ENCODE results near the gene CARNS1. TPM values are rescaled to one million over a fixed set of nuclear protein-coding genes. Genes with fewer than 3 reads are reported as not detected.

Gene CARNS1
- total and polyA plus RNA-seq, 7 experiments from 2014 or later = 0.53 to 14.2 (median 4.3) TPM

DNA sequence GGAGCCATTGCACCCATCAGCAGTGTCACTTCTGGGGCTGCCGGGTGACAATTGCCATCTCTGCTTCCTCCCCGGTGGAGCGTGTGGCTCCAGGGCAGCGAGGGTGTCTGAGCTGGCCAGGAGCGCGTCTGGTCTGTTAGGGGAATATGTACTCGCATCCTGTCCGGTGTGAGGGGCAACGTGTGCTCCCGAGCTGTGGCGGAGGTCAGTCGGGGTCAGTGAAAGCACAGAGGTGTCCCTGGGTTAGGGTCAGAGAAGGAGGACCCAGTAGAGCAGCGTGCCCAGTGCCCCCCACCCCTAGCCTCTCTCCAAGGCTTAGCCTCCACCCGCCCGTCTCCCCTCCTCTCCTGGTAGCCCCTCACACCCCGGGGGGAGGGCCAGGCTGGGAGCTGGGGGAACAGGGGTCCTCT lies 43.6 kb upstream of the CARNS1 start:
- peak overlapping the region in 6 of 9 donors; percentile 32 to 77 (median 59) for H3K27ac Mint-ChIP-seq
- ATAC-seq = no peak
- intact Hi-C loops (cut with micrococcal nuclease) = no loop called here
- peaks cover 0 to 74% (median 14%) of the 10 kb centered on the region in 5 donors for H3K27me3 Mint-ChIP-seq
- H3K36me3 ChIP-seq (ENCODE audit: control insufficient read depth in 2 of 3, insufficient read depth in 3 of 3, low read length in 3 of 3) = no peaks in the 10 kb centered on the region
- no peaks in the 10 kb centered on the region for H3K9me3 ChIP-seq (ENCODE audit: control insufficient read depth in 2 of 3, low read length in 3 of 3)
- peak overlapping the region; percentile 61 to 91 (median 82) for H3K4me3 Mint-ChIP-seq
- H3K9me3 Mint-ChIP-seq = peaks cover 0 to 2% (median 0%) of the 10 kb centered on the region in 11 donors
- H3K36me3 Mint-ChIP-seq = peaks cover 0 to 3% (median 0%) of the 10 kb centered on the region in 5 donors
- H3K4me3 ChIP-seq (ENCODE audit: low read length) = peak overlapping the region; percentile 24
- H3K4me1 ChIP-seq (ENCODE audit: control insufficient read depth in 2 of 2, insufficient read depth in 2 of 2, low read length in 2 of 2) = peaks cover 12 to 45% of the 10 kb centered on the region in 2 donors
- peaks cover 0 to 5% of the 10 kb centered on the region in 2 donors for H3K27me3 ChIP-seq (ENCODE audit: control insufficient read depth in 2 of 2, insufficient read depth in 2 of 2, low read length in 2 of 2)
- ChIA-PET POLR2A (interaction anchor here (1.0 to 16.2 kb wide), 3 partner anchors 15 to 25 kb away, joined by 3 to 272 read pairs (median 5); partner anchors contain the start of genes POLD4 and RAD9A), CTCF (interaction anchor here (1.6 to 21.2 kb wide), 3 partner anchors 10 to 26 kb away, joined by 4 to 495 read pairs (median 12); partner anchors contain the start of gene POLD4)
- peaks cover 25 to 56% (median 34%) of the 10 kb centered on the region in 7 donors for H3K4me1 Mint-ChIP-seq
- no peak overlapping the region for H3K27ac ChIP-seq (ENCODE audit: low read depth, low read length)
- DNase-seq = no peak

DNA sequence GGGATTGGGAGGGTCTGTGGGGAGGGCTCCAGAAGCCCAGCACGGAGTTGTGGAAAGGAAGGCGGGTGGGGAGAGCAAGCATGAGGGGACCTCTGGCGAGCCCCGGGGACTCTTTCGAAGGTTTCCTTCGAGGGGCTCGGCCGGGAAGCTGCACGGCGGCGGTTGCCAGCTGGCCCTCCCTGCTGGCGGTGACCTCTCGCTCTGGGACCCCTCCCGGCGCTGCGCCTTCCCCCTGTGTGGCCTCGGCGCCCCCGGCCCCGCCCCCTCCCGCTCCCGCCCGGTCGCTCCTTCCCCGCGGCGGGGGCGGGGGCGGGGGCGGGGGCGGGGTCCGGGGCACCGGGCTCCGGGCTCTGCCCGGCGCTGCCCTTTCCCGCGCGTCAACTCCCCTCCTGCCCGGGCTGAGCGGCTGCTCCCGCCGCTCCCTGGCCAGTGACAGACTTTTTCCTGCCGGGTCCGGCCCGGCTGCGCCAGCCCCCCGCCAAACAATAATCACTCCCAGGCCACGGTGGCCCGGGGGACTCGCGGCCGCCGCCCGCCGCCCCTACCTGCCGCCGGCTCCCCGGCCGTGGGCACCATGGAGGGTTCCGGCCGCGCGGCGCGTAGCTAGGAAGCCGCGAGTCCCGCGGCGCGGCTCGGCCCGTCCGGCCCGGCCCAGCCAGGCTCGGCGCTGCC lies 43.0 kb upstream of the CARNS1 start:
- Mint-ChIP-seq H3K27ac (peak overlapping the region in 1 of 9 donors; percentile 77), H3K4me3 (peak overlapping the region in 6 of 10 donors; percentile 61 to 91 (median 82)), H3K4me1 (peaks cover 25 to 56% (median 34%) of the 10 kb centered on the region in 7 donors), H3K36me3 (peaks cover 0 to 3% (median 0%) of the 10 kb centered on the region in 5 donors), H3K9me3 (peaks cover 0 to 2% (median 0%) of the 10 kb centered on the region in 11 donors), H3K27me3 (peaks cover 0 to 76% (median 14%) of the 10 kb centered on the region in 5 donors)
- H3K27ac ChIP-seq (ENCODE audit: low read depth, low read length) = peak overlapping the region; percentile 57
- intact Hi-C loops (cut with micrococcal nuclease) = no loop called here
- DNase-seq = no peak
- ChIA-PET POLR2A (interaction anchor here (1.0 to 16.2 kb wide), 3 partner anchors 16 to 26 kb away, joined by 3 to 272 read pairs (median 5); partner anchors contain the start of genes POLD4 and RAD9A), CTCF (interaction anchor here (1.6 to 21.2 kb wide), 3 partner anchors 10 to 27 kb away, joined by 4 to 495 read pairs (median 12); partner anchors contain the start of gene POLD4)
- peaks cover 12 to 45% of the 10 kb centered on the region in 2 donors for H3K4me1 ChIP-seq (ENCODE audit: control insufficient read depth in 2 of 2, insufficient read depth in 2 of 2, low read length in 2 of 2)
- H3K4me3 ChIP-seq (ENCODE audit: low read length) = peak overlapping the region; percentile 24
- H3K27me3 ChIP-seq (ENCODE audit: control insufficient read depth in 2 of 2, insufficient read depth in 2 of 2, low read length in 2 of 2) = peaks cover 0 to 5% of the 10 kb centered on the region in 2 donors
- no peaks in the 10 kb centered on the region for H3K9me3 ChIP-seq (ENCODE audit: control insufficient read depth in 2 of 3, low read length in 3 of 3)
- no peaks in the 10 kb centered on the region for H3K36me3 ChIP-seq (ENCODE audit: control insufficient read depth in 2 of 3, insufficient read depth in 3 of 3, low read length in 3 of 3)
- no peak for ATAC-seq

DNA sequence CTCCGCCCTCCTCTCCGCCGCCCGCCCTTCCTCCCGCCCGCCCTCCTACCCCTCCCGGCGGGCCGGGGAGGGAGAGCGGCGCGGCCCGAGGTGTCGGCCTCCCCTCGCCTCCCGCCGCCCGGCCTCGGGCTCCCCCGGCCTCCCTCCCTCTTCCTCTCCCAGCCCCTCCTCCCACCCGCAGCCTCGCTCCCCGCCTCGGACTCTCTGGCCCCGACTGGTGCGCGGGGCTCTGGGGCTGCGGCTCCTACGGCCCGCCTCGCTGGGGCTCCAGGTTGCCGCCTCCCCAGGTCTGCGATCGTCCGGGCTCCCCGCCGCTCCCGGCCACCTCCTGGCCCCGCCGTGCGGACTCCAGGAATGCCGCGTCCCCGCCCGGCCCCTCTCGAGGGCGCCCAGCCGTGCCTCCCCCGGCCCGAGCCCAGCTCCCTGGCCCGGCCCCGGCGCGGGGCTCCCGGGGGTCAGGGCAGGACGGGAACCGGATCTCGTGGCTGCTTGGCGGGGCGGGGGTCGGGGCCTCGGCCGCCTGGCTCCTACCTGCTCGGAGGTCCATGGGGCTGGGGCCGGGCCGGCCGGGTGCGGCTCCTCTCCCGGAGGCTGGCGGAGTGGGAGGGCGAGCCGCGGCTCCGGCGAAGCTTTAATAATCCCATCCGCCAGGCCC lies 42.4 kb upstream of the CARNS1 start, which contains the start of gene CLCF1:
TSS of gene CLCF1 (minus strand) at position 606 of the 655 bp plus-strand sequence. CDS start at position 547, 59 bp downstream.
- peaks cover 25 to 50% (median 28%) of the 10 kb centered on the region in 7 donors for H3K4me1 Mint-ChIP-seq
- ChIA-PET CTCF (interaction anchor here (1.6 to 21.2 kb wide), 4 partner anchors 9 to 27 kb away, joined by 4 to 495 read pairs (median 26); partner anchors contain the start of gene POLD4), POLR2A (interaction anchor here (0.7 to 16.2 kb wide), 4 partner anchors 16 to 125 kb away, joined by 3 to 272 read pairs (median 4); partner anchors contain the start of genes POLD4 and RAD9A)
- H3K27ac ChIP-seq (ENCODE audit: low read depth, low read length) = peak within 1 kb of the TSS; percentile 57
- H3K27me3 ChIP-seq (ENCODE audit: control insufficient read depth in 2 of 2, insufficient read depth in 2 of 2, low read length in 2 of 2) = peaks cover 0 to 5% of the 10 kb centered on the region in 2 donors
- intact Hi-C loops (cut with micrococcal nuclease) = loop anchor here in 1 of 2 donors (1.0 kb wide), 1 partner anchor 20 kb away; the partner anchor contains the start of gene POLD4
- H3K27ac Mint-ChIP-seq = peak within 1 kb of the TSS in 8 of 9 donors; percentile 58 to 89 (median 72)
- peaks cover 0 to 2% (median 0%) of the 10 kb centered on the region in 11 donors for H3K9me3 Mint-ChIP-seq
- DNase-seq = peak in 5 of 9 donors; percentile 11 to 57 (median 34)
- peak within 1 kb of the TSS; percentile 64 for H3K4me3 ChIP-seq (ENCODE audit: low read length)
- no peaks in the 10 kb centered on the region for H3K36me3 ChIP-seq (ENCODE audit: control insufficient read depth in 2 of 3, insufficient read depth in 3 of 3, low read length in 3 of 3)
- H3K4me3 Mint-ChIP-seq = peak within 1 kb of the TSS; percentile 82 to 98 (median 90)
- H3K36me3 Mint-ChIP-seq = peaks cover 0 to 3% (median 0%) of the 10 kb centered on the region in 5 donors
- peaks cover 12 to 41% of the 10 kb centered on the region in 2 donors for H3K4me1 ChIP-seq (ENCODE audit: control insufficient read depth in 2 of 2, insufficient read depth in 2 of 2, low read length in 2 of 2)
- H3K27me3 Mint-ChIP-seq = peaks cover 0 to 69% (median 14%) of the 10 kb centered on the region in 5 donors
- H3K9me3 ChIP-seq (ENCODE audit: control insufficient read depth in 2 of 3, low read length in 3 of 3) = no peaks in the 10 kb centered on the region
- ATAC-seq = peak; percentile 22

DNA sequence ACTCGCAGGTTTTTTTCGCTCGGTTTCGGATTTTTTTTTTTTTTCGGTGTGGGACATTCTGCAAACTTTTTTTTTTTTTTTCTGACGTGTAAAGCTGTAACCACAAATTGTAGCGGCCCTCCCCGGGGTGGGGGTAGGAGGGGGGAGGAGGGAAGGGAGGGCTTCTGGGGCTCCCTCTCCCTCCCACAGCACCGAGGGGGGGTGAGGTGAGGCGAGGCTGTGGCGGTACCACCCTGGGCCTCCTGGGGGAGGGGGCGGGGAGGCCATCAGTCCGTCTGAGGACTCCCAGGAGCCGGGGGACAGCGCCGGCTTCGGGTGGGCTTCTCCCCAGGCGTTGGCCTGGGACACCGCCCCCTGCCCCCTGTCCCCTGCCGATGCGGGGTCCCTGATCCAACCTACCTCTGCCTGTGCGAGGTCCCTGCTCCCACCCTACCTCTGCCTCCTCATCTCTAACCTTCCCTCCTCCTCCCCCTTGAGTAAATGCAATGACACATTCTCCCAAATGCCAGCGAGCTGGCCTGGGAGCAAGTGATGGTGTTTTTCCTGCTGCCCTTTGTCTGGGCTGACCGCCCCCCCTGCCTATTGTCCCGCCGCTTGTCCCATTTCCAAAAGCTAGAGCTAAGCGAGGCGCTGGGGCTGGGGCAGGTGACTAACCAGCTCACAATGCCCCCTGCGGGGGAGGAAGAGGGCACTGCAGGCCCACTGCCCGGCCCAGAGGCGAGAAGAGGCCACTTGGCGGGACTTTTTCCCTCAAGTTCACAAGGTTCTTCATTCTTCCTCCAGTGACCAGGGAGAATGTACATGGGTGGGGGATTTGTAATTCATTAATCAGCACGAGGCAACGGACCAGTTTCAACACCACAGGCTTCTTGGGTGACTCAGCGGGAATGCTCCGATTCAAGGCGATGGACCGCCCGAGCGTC lies 41.6 kb upstream of the CARNS1 start:
- Histone ChIP-seq H3K4me3 (ENCODE audit: low read length) (peak overlapping the region; percentile 64), H3K9me3 (ENCODE audit: control insufficient read depth in 2 of 3, low read length in 3 of 3) (no peaks in the 10 kb centered on the region), H3K4me1 (ENCODE audit: control insufficient read depth in 2 of 2, insufficient read depth in 2 of 2, low read length in 2 of 2) (peaks cover 12 to 33% of the 10 kb centered on the region in 2 donors), H3K36me3 (ENCODE audit: control insufficient read depth in 2 of 3, insufficient read depth in 3 of 3, low read length in 3 of 3) (no peaks in the 10 kb centered on the region), H3K27ac (ENCODE audit: low read depth, low read length) (peak overlapping the region; percentile 57), H3K27me3 (ENCODE audit: control insufficient read depth in 2 of 2, insufficient read depth in 2 of 2, low read length in 2 of 2) (peaks cover 0 to 5% of the 10 kb centered on the region in 2 donors)
- peak overlapping the region; percentile 82 to 98 (median 90) for H3K4me3 Mint-ChIP-seq
- H3K36me3 Mint-ChIP-seq = peaks cover 0 to 3% (median 0%) of the 10 kb centered on the region in 5 donors
- DNase-seq (peak; percentile 39 to 89 (median 58)), ATAC-seq (peak; percentile 84)
- ChIA-PET POLR2A (interaction anchor here (0.6 to 16.2 kb wide), 5 partner anchors 17 to 126 kb away, joined by 3 to 272 read pairs (median 5); partner anchors contain the start of genes POLD4 and RAD9A), CTCF (interaction anchor here (0.6 to 21.2 kb wide), 4 partner anchors 8 to 131 kb away, joined by 3 to 495 read pairs (median 26); partner anchors contain the start of gene POLD4)
- intact Hi-C loops (cut with micrococcal nuclease) = loop anchor here (1.0 kb wide), 3 partner anchors 8 to 21 kb away; partner anchors contain the start of gene POLD4 (in 2 of the 2)
- H3K4me1 Mint-ChIP-seq = peaks cover 20 to 42% (median 27%) of the 10 kb centered on the region in 7 donors
- peak overlapping the region in 8 of 9 donors; percentile 58 to 89 (median 72) for H3K27ac Mint-ChIP-seq
- H3K27me3 Mint-ChIP-seq = peaks cover 0 to 61% (median 14%) of the 10 kb centered on the region in 5 donors
- peaks cover 0 to 2% (median 0%) of the 10 kb centered on the region in 11 donors for H3K9me3 Mint-ChIP-seq

DNA sequence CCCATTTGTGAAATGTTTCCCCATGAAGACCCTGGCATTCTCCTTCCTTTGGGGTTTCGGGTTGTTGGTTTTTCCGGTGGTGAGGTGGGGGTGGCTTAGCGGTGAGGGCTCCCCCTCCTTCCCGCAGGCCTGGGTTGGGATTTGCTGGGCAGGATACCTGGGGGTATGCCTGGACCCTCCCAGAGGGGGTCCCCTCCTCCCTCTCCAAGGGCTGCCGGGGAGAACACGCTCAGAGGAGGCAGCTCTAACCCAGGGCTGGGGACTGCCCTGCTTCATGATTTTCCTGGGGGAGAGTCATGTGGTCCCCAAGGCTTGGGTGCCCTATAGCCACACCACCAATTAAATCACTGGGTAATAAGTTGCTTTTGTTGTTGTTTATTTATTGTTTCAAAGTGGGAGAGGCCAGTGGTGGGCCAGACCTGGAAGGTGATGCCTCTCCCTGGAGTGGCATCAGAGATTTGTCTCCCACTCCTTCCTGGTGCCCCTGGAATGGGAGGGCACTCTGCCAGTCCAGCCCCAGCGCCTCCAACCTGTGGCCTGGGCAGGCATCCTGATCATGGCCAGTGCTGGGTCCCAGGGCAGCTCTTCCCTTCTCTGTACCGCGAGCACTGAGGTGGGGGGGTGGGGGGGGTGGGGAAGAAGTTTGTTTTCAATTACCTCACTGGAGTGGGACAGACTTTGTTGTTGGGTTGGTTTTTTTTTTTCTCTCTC lies 40.8 kb upstream of the CARNS1 start:
- H3K27ac Mint-ChIP-seq = peak overlapping the region in 2 of 9 donors; percentile 19 to 57
- DNase-seq (no peak), ATAC-seq (no peak)
- H3K4me1 Mint-ChIP-seq = peaks cover 17 to 35% (median 27%) of the 10 kb centered on the region in 7 donors
- ChIA-PET CTCF (interaction anchor here (0.6 to 21.2 kb wide), 3 partner anchors 18 to 63 kb away, joined by 3 to 495 read pairs (median 40); partner anchors contain the start of gene POLD4), POLR2A (interaction anchor here (1.3 to 16.2 kb wide), 3 partner anchors 17 to 29 kb away, joined by 5 to 272 read pairs (median 14); partner anchors contain the start of genes POLD4 and RAD9A)
- H3K4me1 ChIP-seq (ENCODE audit: control insufficient read depth in 2 of 2, insufficient read depth in 2 of 2, low read length in 2 of 2) = peaks cover 12 to 25% of the 10 kb centered on the region in 2 donors
- peaks cover 0 to 54% (median 14%) of the 10 kb centered on the region in 5 donors for H3K27me3 Mint-ChIP-seq
- intact Hi-C loops (cut with micrococcal nuclease) = loop anchor here (1.0 kb wide), 3 partner anchors 8 to 21 kb away; partner anchors contain the start of gene POLD4 (in 1 of the 2)
- H3K4me3 ChIP-seq (ENCODE audit: low read length) = peak overlapping the region; percentile 64
- peaks cover 0 to 5% of the 10 kb centered on the region in 2 donors for H3K27me3 ChIP-seq (ENCODE audit: control insufficient read depth in 2 of 2, insufficient read depth in 2 of 2, low read length in 2 of 2)
- H3K36me3 Mint-ChIP-seq = peaks cover 0 to 3% (median 0%) of the 10 kb centered on the region in 5 donors
- H3K4me3 Mint-ChIP-seq = peak overlapping the region; percentile 74 to 98 (median 86)
- H3K9me3 Mint-ChIP-seq = peaks cover 0 to 2% (median 0%) of the 10 kb centered on the region in 11 donors
- H3K9me3 ChIP-seq (ENCODE audit: control insufficient read depth in 2 of 3, low read length in 3 of 3) = no peaks in the 10 kb centered on the region
- no peak overlapping the region for H3K27ac ChIP-seq (ENCODE audit: low read depth, low read length)
- no peaks in the 10 kb centered on the region for H3K36me3 ChIP-seq (ENCODE audit: control insufficient read depth in 2 of 3, insufficient read depth in 3 of 3, low read length in 3 of 3)

Data from naive thymus-derived CD4-positive, alpha-beta T cell (primary cell).